LNCaP clone FGC (cell line): ENCODE measurements around the gene NTNG1.

Experiments used
- DNase-seq: peaks from one replicate; pipeline ENCODE4 v3.0.0-alpha.2; 2011; ENCODE audit warnings: low read depth
- H3K4me3 ChIP-seq: 2 replicates; pipeline ENCODE4 v1.5.1; 2011; ENCODE audit warnings: mild to moderate bottlenecking, low read depth, low read length, control low read depth
- TF ChIP-seq, protein P1 (sequence below): IDR thresholded peaks from 2 replicates; pipeline ENCODE4 v1.5.1; 2012; ENCODE audit warnings: mild to moderate bottlenecking; ENCODE audit not compliant: control insufficient read depth, insufficient read depth; ENCODE audit errors: extremely low read depth

Gene NTNG1

DNA sequence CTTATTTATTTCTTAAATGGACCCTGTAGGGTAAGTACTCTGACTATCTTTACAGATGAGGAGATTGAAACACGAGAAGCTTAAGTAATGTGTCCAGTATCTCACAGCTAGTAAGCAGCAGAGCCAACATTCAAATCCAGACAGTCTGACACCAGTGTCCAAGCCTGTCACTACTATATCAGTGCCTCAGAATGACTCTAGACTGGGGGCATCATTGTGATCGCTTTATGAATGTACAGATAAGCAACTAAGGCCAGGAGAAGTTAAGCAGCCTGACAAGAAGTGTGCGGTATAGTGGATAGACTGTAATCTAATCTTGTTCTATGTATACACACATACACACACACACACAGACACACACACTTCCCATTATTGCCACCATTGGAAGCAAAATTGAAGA, 158.7 kb downstream of the NTNG1 start:
- no peak overlapping the region for H3K4me3 ChIP-seq
- DNase-seq, result no peak
- TF ChIP-seq, protein P1, sequence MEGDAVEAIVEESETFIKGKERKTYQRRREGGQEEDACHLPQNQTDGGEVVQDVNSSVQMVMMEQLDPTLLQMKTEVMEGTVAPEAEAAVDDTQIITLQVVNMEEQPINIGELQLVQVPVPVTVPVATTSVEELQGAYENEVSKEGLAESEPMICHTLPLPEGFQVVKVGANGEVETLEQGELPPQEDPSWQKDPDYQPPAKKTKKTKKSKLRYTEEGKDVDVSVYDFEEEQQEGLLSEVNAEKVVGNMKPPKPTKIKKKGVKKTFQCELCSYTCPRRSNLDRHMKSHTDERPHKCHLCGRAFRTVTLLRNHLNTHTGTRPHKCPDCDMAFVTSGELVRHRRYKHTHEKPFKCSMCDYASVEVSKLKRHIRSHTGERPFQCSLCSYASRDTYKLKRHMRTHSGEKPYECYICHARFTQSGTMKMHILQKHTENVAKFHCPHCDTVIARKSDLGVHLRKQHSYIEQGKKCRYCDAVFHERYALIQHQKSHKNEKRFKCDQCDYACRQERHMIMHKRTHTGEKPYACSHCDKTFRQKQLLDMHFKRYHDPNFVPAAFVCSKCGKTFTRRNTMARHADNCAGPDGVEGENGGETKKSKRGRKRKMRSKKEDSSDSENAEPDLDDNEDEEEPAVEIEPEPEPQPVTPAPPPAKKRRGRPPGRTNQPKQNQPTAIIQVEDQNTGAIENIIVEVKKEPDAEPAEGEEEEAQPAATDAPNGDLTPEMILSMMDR, result no peak

GRCh38 chr1:107309962-107310361, 169.1 kb downstream of the NTNG1 start:
- TF ChIP-seq, protein P1, result no peak
- DNase-seq, result no peak
- no peak overlapping the region for H3K4me3 ChIP-seq

DNA sequence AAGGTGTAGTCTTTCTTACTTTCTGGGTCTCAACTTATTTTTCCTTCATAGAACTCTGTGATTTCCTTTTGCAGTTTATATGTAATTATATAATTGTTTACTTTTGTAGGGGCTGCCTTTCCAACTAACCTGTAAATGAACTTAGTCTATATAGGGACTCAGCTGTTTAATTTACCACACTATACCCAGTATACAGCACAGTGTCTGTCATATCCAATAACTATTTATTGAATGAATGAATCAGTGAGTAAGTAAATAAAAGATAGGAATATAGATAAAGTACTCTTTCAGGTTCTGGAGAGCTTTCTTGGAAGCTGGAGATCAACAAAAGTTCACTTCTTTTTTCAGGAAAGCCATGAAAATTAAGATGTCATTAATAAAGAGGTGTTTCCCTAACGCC, 174.8 kb downstream of the NTNG1 start:
- H3K4me3 ChIP-seq, result no peak overlapping the region
- TF ChIP-seq, protein P1, result no peak
- peak; percentile 8 for DNase-seq

- H3K4me3 ChIP-seq, result no peak overlapping the region
- TF ChIP-seq, protein P1, result no peak
- no peak for DNase-seq
Observed at GRCh38 chr1:107318932-107319331, 178.1 kb downstream of the NTNG1 start.

DNA sequence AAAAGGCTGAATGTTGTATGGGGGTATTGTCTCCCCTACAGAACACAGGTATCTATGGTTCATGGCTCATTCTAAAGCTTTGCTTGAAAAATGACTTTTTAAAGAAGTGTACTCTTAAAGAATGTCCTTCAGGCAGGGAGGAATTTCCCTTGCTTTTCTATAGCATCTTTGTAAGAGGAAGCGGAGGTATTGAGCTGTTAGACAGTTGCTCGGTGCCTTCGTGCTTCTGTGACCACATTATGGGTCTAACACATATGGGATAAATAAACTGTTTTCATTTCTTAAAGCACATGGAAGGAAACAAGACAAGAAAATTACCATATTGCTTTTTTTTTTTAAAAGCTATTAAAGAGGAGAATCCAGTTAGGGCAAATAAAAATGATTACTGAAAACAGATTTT, 182.9 kb downstream of the NTNG1 start:
- no peak for DNase-seq
- TF ChIP-seq, protein P1, result no peak
- H3K4me3 ChIP-seq, result no peak overlapping the region

DNA sequence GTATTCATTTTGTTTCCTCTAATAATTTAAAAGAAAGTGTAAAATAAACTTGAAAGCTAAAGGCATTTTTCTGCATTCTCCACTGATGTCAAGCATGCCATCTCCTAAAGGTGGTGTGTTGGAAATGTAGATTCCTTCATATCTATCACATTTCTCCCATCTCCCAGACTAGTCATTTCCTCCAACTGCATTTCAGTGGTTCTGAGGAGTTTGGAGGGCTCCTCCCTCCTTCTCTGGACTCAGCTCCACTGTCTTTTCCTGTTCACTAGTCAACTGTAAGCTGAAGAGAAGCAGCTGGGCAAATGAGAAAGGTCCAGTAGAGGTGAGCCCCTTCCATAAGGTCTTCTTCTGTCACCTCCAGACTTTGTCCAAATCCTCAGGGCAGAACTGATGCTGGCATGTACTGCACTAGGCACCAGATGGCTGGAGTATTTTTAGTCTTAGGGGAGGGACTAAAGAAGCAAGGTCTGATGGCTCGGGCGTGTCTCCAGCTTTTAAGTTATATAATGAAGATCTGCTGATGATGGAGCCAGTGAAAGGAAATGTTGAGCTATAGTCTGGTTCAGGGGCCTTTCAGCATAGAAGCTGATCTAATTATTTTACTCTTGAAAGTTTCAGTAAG, 186.1 kb downstream of the NTNG1 start:
- no peak for DNase-seq
- TF ChIP-seq, protein P1, result no peak
- no peak overlapping the region for H3K4me3 ChIP-seq

- TF ChIP-seq, protein P1, result no peak
- no peak for DNase-seq
- H3K4me3 ChIP-seq, result no peak overlapping the region
Observed at GRCh38 chr1:107327446-107327845, 186.6 kb downstream of the NTNG1 start.
